Activated T-cell treated with anti-CD3 and anti-CD28 coated beads, Interleukin-2, amount 50 U/mL, for 48 hours (primary cell): Measurements from ENCODE around the gene FGF21.
"Not testable (repeated sequence)": the region's sequence is repeated elsewhere in the genome, so short reads cannot be mapped to it uniquely, and the experiment has no call there.

ENCODE experiments used
- DNase-seq, 2 experiments: peaks; one replicate each; pipeline ENCODE4 v3.0.0-alpha.2; 2020

FGF21 gene

DNA sequence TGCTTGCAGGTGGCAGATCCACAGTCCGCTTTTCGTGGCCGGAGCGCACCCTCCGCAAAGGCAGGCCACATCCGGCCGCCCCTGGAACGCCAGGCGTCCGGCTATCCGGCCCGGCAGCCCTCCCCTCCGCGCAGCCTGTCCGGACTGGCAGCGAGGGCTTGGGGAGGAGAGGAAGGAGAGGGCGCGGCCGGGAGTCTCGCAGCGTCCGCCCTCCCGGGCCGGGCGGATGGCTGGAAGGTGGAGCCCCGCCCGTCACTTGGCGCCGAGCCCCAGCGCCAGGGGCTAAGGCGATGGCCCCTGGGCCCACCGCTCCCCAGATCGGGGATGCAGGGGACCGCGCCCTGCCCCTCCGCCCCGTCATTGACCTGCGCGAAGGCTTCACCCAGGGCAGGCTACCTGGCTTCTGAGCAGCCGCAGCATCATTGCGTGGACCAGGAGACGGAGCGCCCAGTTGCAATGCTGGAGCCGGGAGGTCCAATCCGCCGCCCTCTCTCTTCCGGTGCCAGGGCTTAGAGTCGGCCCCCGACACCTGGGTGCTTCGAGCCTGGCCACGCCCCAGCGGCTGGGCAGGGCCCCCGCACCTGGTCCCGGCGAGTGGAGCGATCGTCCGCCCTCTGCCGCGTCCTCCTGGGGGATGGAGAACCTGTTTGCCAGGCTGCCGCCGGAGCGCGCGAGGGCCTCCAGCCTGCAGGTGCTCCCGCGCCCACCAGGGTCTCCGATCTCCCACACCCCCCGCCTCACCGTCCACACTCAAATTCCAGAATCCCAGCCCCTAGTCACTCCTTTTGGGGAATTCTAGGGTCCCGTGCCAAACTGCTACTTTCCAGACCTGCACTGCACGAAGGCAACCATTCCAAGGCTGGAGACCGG lies 2.6 kb upstream of the FGF21 start, which contains the start of gene FUT1:
FUT1 (minus strand) TSS at position 146 of the 870 bp plus-strand sequence. CDS start 1,360 bp downstream, outside the sequence.
- DNase-seq = peak in 1 of 2 experiments; percentile 55

DNA sequence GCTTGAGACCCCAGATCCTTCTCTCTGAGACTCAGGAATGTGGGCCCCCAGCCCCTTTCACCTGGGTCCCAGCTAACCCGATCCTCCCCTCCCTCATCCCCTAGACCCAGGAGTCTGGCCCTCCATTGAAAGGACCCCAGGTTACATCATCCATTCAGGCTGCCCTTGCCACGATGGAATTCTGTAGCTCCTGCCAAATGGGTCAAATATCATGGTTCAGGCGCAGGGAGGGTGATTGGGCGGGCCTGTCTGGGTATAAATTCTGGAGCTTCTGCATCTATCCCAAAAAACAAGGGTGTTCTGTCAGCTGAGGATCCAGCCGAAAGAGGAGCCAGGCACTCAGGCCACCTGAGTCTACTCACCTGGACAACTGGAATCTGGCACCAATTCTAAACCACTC lies 463 bp downstream of the FGF21 start:
- DNase-seq = no peak

DNA sequence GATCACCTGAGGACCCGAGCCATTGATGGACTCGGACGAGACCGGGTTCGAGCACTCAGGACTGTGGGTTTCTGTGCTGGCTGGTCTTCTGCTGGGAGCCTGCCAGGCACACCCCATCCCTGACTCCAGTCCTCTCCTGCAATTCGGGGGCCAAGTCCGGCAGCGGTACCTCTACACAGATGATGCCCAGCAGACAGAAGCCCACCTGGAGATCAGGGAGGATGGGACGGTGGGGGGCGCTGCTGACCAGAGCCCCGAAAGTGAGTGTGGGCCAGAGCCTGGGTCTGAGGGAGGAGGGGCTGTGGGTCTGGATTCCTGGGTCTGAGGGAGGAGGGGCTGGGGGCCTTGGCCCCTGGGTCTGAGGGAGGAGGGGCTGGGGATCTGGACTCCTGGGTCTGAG lies 888 bp downstream of the FGF21 start:
- no peak for DNase-seq

DNA sequence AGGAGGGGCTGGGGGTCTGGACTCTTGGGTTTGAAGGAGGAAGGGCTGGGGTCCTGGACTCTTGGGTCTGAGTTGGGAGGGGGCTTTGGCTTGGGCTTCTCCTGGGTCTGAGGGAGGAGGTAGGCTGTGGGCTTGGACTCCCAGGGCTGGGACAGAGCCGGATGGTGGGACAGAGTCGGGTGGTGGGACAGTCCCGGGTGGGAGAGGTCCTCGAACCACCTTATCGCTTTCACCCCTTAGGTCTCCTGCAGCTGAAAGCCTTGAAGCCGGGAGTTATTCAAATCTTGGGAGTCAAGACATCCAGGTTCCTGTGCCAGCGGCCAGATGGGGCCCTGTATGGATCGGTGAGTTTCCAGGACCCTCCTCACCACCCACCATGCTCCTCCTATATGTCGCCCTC lies 1.4 kb downstream of the FGF21 start:
- DNase-seq = no peak

DNA sequence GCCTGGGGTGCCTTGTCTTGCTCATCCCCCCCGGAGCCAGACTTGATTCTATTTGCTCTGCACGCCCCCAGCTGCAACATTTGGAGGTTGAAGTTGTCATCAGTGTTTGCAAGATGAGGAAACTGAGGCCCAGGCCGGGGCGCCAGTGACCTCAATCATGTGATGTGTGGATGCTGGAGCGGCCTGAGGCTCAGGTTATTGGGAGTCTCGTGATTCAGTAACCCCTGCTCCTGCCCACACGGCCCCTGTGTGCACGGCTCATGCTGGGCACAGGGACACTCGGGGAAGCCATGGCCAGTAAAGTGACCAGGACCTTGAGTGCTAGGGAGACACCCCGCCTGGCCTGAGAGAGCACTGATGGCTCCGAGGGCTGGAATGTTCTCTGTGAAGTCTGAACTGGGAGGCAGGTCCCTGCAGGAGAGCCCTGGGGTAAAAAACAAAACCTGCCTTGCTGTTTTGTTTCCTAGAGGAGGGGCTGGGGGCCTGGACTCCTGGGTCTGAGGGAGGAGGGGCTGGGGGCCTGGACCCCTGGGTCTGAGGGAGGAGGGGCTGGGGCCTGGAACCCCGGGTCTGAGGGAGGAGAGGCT lies 1.9 kb downstream of the FGF21 start:
- DNase-seq = no peak

DNA sequence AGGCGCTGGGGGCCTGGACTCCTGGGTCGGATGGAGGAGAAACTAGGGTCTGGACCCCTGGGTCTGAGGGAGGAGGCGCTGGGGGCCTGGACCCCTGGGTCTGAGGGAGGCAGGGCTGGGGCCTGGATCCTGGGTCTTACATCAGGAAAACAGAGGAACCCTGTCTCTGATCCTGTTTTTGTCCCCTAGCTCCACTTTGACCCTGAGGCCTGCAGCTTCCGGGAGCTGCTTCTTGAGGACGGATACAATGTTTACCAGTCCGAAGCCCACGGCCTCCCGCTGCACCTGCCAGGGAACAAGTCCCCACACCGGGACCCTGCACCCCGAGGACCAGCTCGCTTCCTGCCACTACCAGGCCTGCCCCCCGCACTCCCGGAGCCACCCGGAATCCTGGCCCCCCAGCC lies 2.4 kb downstream of the FGF21 start:
- DNase-seq = no peak

DNA sequence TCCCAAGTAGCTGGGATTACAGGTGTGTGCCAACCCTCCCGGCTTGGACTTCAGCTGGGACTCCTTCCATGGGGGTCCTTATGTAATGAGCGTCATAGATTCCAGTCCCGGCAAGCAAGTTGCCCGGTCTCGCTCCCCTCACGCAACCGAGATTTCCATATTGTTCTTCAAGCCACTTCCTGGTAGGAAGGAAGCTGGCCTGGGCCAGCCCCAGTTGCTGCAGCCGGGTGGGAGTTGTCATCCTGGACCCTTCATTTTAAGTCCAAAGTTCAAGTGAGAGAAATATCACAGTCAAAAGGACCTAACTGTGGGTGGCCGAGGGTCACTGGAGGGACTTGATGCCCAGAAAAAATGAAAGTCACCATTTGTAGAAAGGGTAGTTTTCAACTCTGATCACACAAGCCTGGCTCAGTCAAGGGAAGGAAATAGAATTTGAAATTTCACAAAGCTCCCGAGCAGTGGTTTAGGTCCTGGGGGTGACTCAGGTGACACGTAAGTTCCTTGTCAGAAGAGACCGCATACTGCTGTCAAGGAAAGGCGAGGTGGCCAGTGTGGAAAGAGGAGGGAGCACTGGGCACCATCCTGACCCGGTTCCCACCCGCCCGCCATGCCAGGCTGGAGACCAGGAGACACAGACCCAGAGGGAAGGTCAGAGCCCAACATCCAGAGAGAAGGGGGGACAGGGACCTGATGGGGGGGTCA lies 5.3 kb downstream of the FGF21 start:
- DNase-seq = no peak

DNA sequence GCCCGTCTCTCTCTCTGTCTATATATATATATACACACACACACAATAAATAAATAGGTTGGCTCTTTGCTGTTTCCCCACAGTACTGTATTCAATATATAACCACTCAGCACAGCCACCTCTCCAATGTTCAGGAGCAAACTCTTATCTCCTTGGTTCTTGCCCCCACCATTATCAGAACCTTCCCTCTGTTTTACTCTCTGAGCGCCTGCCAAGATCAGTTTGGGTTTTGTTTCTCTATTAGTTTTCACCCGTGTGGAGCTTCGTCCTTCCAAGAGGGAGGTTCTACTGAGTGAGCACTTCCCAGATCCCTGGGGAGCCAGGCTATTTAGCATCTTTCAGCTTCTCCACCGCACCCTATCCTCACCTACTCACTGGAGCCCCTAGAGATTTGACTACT lies 10.5 kb downstream of the FGF21 start:
- DNase-seq = not testable (repeated sequence)

DNA sequence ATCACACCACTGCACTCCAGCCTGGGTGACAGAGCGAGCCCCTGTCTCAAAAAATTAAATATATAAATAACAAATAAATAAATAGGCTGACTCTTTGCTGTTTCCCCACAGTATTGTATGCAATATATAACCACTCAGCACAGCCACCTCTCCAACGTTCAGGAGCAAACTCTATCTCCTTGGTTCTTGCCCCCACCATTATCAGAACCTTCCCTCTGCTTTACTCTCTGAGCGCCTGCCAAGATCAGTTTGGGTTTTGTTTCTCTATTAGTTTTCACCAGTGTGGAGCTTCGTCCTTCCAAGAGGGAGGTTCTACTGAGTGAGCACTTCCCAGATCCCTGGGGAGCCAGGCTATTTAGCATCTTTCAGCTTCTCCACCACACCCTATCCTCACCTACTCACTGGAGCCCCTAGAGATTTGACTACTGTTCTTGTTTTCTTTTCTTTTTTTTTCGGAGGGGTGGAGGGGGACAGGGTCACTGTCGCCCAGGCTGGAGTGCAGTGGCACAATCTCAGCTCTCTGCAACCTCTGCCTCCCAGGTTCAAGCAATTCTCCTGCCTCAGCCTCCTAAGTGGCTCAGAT lies 12.9 kb downstream of the FGF21 start:
- not testable (repeated sequence) for DNase-seq

DNA sequence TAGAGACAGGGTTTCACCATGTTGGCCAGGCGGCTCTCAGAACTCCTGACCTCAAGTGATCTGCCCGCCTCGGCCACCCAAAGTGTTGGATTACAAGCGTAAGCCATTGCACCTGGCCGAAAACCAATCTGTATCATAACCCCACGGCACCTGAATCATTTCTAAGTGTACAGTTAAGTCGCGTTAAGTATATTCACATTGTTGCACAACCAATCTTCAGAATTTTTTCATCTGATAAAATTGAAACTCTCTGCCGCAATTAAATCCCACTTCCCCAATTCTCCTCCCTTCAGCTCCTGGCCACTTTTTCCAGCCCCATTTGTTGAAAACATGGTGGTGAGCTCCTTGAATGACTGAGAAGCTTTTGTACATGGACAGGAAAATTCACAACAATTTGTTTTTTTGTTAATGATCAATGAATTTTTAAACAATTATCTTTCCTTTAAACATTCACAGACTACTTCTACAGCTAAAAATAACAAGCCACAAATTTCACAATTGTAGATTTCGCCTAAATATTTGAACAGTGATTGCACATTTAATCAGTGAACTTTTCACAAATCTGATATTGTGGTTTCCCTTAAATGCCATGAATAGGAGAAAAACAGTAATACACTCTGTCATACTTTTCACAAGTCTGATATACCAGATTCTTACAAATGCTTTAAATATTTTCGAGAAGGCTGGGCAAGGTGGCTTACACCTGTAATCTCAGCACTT lies 13.8 kb downstream of the FGF21 start:
- no peak for DNase-seq

DNA sequence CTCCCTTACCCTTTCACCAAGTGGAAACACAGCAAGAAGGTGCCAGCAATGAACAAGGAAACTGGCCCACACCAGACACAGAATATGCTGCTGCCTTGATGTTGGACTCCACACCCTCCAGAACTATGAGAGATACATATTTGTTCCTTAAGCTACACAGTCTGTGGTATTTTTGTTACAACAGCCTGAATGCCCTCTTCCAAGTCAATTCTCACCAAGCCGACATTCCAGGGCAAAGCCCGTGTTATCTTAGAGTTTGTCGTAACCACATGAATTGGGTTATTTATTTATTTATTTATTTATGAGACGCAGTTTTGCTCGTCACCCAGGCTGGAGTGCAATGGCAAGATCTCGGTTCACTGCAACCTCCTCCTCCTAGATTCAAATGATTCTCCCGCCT lies 14.9 kb downstream of the FGF21 start:
- DNase-seq = no peak

DNA sequence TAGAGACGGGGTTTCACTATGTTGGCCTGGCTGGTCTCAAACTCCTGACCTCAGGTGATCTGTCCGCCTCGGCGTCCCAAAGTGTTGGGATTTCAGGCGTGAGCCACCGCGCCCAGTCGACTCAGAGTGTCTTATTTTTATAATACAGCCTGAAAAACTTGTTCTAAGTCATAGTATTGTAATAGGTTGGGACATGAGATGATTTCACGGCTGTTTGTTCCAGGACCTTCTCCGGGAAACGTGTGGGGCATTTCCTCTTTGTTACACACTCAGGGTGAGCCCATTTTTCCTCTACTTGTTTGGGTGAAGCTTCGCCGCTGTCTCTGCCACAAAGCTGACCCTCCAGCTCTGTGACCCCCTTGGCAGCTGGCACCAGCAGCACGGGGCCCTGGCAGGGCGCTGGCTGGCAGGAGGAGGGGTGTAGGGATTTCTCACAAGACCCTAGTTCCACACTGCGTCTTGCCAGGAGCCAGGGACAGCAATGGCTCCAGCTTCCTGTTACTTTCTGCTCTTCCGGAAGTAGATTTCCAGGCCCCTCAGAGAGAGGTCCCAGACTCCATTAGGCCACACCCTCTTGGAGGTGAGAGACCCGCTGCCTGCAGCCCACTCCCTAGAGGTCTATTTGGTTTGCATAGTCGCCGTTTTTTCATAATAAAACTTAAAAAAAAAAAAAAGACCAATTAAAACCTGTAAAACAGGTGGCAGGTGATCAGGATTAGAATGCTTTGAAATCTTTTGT lies 15.6 kb downstream of the FGF21 start:
- DNase-seq = no peak

DNA sequence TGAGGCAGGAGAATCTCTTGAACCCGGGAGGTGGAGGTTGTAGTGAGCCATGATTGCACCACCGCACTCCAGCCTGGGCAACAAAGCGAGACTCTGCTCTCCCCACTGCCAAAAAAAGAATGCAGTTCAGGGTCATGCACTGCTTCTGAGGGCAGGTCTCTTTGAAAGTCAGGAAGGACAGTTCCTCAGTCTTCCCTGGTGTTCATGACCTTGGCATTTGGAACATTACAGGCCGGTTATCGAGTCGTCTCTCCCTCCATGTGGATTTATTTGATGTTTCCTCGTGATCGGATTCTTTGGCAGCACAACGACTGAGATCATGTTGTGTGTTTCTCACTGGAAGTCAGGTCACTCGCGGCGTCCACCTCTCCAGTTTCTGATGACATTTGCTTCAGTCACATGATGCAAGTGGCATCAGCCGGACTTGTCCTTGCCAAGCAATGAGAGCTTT lies 17.2 kb downstream of the FGF21 start:
- DNase-seq = no peak

DNA sequence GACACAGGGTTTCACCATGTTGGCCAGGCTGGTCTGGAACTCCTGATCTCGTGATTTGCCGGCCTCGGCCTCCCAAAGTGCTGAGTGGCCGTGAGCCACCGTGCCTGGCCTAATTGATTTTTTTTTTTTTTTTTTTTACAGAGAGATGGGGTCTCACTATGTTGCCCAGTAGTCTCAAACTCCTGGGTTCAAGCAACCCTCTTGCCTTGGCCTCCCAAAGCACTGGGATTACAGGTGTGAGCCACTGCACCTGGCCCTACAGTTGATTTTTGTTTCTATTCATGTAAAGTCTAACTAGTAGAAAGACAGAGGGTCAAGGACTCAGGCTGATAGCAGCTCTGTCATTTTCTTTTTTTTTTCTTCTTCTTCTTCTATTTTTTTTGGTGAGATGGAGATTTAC lies 21.8 kb downstream of the FGF21 start:
- no peak for DNase-seq

DNA sequence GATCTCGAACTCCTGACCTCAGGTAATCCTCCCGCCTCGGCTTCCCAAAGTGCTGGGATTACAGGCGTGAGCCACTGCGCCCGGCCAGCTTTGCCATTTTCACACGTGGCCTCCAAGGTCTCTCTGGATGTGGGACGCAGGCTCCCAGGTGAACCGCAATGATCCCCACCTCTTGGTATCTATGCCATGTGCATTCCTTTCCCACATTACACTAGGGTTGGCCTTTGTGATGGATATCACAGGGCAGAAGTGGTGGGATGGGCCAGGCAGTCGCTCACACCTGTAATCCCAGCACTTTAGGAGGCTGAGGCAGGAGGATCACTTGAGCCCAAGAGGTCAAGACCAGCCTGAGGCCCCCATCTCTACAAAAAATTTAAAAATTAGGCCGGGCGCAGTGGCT lies 22.4 kb downstream of the FGF21 start:
- DNase-seq = no peak

DNA sequence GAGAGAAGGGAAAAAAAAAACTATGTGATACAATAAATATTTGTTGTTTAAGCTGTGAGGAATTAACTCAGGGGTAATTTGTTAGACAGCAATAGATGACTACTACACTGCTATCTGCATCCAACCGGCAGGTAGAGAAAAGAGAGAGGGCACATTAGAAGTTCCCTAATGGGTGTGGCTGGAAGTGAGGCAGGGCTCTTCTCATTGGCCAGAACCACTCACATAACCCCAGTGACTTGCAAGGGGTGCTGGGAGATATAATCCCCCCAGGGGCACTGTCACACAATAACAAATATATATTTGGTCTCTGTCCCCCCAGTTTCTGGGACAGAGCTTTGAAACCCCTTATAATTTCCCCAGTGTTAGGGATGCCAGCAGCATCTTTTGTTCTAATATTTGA lies 24.3 kb downstream of the FGF21 start:
- no peak for DNase-seq

DNA sequence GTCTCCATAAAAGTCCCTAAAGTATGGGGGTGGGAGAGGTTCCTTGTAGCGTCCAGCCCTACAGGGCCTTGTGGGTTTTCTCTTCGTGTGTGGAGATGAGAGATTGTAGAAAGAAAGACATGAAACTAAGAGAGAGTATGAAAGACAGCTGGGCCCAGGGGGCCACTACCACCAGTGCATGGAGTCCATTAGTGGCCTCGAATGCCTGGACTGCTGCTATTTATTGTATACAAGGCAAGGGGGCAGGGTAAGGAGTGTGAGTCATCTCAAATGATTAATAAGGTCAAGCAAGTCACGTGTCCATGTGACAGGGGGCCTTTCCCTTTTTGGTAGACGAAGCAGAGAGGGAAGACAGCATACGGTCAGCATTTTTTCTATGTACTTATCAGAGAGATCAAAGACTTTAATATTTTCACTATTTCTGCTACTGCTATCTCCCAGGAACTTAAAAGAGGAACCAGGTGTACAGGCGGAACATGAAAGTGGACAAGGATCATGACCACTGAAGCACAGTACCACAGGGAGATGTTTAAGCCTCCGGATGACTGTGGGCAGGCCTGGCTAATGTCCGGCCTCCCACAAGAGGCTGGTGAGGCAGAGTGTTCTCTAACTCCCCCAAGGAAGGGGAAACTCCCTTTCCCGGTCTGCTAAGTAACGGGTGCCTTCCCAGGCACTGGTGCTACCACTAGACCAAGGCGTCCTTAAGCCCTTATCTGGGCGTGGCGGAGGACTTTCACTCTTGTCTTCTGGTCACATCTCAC lies 25.5 kb downstream of the FGF21 start:
- DNase-seq = no peak

DNA sequence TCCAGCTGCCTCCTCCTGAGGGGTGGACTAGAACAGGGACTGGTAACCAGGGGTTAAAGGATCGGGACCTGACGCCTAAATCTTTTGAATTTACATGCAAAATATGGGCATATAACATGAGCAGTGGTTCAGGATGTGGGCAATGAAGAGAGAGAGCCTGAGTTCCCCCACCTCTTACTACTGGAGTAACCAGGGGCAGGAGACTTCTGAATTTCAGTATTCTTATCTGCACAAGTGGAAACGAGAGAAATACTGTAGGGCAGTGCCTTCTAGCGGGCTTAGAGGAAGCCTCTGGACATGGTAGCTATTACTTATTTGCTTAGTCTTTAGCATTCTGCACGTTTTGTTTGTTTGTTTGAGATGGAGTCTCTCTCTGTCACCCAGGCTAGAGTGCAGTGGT lies 29.2 kb downstream of the FGF21 start:
- no peak for DNase-seq

DNA sequence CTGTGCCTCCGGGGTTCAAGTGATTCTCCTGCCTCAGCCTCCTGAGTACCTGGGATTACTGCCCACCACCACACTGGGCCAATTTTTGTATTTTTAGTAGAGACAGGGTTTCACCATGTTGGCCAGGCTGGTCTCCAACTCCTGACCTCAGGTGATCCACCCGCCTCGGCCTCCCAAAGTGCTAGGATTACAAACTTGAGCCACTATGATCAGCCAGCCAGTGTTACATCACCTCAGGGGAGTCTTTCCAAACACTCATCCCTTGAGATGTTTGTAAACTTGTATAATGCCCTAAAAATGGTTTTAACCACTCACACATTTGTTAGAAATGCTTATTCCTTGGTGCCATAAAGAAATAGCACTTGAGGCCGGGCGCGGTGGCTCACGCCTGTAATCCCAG lies 31.1 kb downstream of the FGF21 start:
- DNase-seq = not testable (repeated sequence)

DNA sequence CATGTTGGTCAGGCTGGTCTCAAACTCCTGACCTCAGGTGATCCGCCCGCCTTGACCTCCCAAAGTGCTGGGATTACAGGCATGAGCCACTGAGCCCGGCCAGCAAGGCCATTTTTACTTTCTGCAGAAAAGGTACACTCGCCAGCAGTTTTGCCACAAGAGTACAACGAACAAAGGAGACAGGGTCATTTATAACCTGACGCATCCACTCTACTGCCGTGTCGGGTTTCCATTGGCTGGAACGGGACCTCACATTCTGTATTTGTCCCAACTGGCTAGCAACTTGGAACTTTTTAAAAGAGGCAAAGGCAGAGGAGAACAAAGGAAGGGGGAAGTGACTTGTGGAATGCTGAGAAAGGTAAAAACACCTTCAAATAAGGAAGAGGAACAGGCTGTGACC lies 32.0 kb downstream of the FGF21 start:
- DNase-seq = not testable (repeated sequence)

DNA sequence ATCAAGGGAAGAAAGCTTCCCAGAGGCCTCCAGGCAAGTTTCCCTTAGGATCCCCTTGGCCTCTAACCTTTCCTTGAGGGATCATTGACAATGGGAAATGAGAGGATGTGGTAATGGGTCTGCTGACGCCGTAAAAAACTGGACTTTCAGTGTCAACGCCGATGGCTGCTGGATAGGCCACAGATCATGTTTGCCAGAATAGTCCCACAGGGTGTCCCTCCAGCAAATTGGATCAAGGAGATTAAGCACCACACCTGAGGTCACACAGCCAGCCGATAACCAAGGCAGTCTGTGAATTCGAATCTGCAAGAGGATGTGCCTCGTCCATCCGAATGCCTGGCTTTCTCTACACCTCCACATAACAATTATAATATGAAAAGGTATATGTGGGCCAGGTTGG lies 37.9 kb downstream of the FGF21 start:
- no peak for DNase-seq
